ENCODE measurements around the gene TMEM255B.

DNA sequence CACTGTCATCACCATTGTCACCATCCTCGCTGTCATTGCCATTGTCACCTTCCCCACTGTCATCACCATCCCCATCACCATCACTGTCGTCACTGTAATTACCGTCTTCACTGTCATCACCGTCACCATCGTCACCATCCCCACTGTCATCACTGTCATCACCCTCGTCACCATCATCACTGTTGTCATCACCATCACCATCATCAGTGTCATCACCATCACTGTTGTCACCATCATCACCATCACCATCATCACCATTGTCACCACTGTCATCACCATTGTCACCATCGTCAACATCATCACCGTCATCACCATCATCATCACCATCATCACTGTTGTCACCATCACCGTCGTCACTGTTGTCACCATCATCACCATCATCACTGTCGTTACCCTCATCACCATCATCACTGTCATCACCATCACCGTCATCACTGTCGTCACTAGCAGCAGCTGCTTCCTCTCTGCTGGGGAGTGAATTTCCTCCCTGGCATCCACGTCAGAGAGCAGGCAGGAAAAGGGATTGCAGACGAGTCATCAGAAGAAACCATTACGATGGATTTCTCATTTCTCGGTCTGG, 27.3 kb downstream of the TMEM255B start:
- TF ChIP-seq, protein P1, sequence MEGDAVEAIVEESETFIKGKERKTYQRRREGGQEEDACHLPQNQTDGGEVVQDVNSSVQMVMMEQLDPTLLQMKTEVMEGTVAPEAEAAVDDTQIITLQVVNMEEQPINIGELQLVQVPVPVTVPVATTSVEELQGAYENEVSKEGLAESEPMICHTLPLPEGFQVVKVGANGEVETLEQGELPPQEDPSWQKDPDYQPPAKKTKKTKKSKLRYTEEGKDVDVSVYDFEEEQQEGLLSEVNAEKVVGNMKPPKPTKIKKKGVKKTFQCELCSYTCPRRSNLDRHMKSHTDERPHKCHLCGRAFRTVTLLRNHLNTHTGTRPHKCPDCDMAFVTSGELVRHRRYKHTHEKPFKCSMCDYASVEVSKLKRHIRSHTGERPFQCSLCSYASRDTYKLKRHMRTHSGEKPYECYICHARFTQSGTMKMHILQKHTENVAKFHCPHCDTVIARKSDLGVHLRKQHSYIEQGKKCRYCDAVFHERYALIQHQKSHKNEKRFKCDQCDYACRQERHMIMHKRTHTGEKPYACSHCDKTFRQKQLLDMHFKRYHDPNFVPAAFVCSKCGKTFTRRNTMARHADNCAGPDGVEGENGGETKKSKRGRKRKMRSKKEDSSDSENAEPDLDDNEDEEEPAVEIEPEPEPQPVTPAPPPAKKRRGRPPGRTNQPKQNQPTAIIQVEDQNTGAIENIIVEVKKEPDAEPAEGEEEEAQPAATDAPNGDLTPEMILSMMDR (IDR thresholded peaks at IDR 0.05; ENCODE audit: insufficient read depth, low read length, poor library complexity, severe bottlenecking), result no peak
- TF ChIP-seq EZH2phosphoT487 (conservative IDR thresholded peaks at IDR 0.05; ENCODE audit: low read length), result no peak

All from SU-DHL-6 (cell line).